Measurements from ENCODE around the gene ZNF346.
"Not testable (repeated sequence)": the region's sequence is repeated elsewhere in the genome, so short reads cannot be mapped to it uniquely, and the experiment has no call there.

The ZNF346 gene

GRCh38 chr5:177008716-177009115, 13.8 kb upstream of the ZNF346 start:
- no peak for DNase-seq (ENCODE audit: low read depth)

GRCh38 chr5:177010153-177010552, 12.3 kb upstream of the ZNF346 start:
- no peak for DNase-seq (ENCODE audit: low read depth)

- DNase-seq (ENCODE audit: low read depth): no peak
These were observed 7.3 kb upstream of the ZNF346 start for GRCh38 chr5:177015156-177015555.

- no peak for DNase-seq (ENCODE audit: low read depth)
These were observed 4.2 kb upstream of the ZNF346 start for GRCh38 chr5:177018341-177018740.

GRCh38 chr5:177020033-177020432, 2.5 kb upstream of the ZNF346 start:
- no peak for DNase-seq (ENCODE audit: low read depth)

GRCh38 chr5:177023303-177023664, 788 bp downstream of the ZNF346 start:
- DNase-seq (ENCODE audit: low read depth): no peak

DNA sequence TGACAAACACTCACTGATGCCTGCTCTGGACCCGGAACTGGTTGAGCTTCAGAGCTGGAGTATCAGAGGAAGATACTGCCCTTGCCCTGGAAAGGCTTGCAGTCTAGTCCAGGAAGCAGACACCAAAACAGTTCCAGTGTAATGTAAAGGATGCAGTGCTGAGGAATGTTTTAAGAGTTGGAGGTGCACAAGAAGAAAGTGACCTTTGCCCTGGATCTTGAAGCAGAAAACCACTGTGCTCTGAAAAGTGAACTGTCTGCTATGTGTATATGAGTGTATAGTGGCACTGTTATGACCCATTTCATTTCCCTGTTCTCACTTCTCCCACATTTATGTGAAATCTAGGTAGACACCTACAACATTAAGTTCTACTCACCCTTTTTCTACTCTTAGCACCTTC, 2.1 kb downstream of the ZNF346 start:
- DNase-seq (ENCODE audit: low read depth): no peak

DNA sequence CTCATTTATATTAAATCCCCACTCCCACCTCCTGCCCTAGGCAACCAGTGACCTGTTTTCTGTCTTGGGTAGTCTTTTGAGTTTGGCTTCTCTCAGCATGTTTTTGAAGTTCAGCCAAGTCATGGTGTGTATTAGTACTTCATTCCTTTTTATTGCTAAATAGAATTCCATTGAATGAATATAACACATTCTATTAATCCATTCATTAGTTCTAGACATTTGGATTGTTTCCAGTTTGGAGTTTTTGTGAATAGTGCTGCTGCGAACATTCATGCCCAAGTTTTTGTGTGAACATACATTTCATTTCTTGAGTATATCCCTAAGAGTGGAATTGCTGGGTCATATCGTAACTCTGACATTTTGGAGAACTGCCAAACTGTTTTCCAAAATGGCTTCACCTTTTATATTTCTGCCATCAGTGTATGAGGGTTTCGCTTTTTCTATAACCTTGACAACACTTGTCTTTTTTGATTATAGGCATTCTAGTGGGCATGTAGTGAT, 2.7 kb downstream of the ZNF346 start:
- peak; percentile 21 for DNase-seq (ENCODE audit: low read depth)

GRCh38 chr5:177027665-177028064, 5.2 kb downstream of the ZNF346 start:
- no peak for DNase-seq (ENCODE audit: low read depth)

DNA sequence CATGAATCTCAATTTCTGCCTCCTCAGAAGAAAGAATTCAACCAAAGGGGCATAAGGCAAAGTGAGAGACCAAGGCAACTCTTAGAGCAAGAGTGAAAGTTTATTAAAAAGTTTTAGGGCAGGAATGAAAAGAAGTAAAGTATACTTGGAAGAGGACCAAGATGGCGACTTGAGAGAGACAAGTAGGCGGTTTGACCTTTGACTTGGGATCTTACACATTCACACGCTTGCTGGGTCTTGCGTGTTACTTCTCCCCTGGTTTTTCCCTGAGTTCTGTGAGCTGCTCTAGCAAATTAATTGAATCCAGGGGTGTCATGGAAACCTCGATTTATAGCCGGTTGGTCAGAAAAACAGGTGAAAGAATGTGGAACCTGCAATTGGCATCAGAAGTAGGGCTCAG, 7.0 kb downstream of the ZNF346 start:
- no peak for DNase-seq (ENCODE audit: low read depth)

- DNase-seq (ENCODE audit: low read depth): no peak
These were observed 13.5 kb downstream of the ZNF346 start for GRCh38 chr5:177035976-177036375.

DNA sequence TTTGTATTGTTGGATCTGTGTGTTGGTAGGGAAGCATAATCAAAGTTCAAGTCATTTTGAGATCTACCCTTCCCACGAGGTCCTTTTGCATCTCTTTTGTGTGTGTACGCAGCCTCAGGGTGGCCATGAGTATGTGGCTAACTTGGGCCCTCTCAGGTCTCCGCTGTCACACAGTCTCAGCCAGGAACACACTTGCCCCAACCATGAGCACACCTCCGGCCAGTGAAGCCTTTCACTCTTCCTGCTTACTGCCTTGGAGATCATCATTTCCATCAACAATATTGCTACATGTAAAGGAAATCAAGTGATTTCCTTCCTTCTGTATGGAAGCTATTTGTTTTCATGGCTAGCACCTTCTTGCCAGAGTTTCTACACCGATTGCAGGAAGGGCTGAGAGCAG, 13.9 kb downstream of the ZNF346 start:
- DNase-seq (ENCODE audit: low read depth): no peak

DNA sequence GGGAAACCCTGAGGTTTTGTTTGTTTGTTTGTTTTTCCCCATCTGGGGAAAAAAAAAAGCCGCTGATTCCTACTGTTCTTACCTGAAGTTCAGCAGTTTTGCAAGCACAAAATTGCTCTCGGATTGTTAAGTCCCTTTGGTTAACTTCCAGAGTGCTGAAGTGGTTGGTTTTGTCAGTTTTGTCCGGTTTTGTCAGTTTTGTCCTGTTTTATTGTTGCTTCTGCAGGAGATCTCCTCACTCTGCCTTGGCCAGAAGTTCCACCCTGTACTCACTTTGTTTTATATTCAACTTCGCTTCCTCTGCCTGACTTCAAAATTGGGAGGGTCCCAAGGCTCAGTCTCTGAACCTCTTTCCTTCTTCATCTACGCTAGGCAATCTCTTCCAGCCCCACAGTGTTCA, 14.4 kb downstream of the ZNF346 start:
- no peak for DNase-seq (ENCODE audit: low read depth)

GRCh38 chr5:177040814-177041420, 18.4 kb downstream of the ZNF346 start:
- DNase-seq (ENCODE audit: low read depth): peak; percentile 81

DNA sequence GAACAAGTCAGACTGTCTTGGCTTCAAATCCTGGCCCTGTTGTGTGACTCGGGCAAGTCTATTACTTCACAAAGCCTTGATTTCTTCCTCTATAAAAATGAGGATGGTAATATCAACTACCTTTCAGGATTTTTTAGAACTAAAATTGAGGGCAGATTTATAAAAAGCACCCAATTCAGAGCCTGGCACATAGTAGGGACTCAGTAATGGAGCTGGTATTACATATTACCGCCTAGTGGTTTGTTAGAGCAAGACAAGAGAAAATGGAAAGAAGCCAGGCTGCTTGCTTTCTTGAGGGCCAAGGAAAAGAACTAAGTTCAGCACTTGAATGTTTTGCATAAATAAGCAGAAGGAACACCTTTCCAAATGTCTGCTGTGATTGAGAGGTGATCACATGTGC, 19.4 kb downstream of the ZNF346 start:
- DNase-seq (ENCODE audit: low read depth): no peak

GRCh38 chr5:177043114-177043513, 20.6 kb downstream of the ZNF346 start:
- no peak for DNase-seq (ENCODE audit: low read depth)

DNA sequence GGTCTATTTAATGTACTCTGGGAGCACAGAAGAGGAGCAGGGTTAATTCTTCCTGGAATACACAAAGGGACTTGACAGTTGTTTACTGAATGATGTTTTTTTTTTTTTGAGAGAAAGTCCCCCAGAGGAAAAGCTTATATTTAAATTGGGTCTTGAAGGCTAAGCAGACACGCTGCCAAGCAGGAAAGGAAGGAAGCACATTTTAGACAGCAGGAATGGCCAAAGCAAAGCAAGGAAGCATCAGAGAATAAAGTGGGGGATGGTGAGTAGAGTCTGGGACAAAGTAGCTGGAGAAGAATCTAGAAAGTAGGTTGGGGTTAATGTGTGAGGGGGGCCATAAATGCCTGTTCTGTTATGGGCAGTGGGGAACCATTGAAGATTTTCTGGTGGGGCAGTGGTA, 21.5 kb downstream of the ZNF346 start:
- DNase-seq (ENCODE audit: low read depth): no peak

DNA sequence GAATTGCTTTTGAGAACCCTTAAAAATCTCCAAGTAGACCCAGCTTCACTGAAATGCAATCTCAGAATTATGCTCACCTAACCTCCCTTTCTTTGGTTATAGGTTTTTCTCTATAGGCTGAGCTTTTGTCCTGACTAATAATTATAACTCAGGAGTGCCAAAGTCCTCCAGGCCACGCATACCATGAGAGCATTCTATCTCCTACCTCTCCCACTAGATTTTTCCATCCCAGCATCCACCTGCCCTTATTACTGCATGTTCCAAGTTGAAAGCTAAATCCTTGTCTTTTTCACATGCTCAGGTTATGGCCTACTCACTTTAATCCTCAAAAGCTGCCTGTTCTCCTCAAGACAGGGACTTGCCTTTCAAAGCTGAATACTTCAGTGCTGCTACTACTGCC, 22.1 kb downstream of the ZNF346 start:
- DNase-seq (ENCODE audit: low read depth): no peak

DNA sequence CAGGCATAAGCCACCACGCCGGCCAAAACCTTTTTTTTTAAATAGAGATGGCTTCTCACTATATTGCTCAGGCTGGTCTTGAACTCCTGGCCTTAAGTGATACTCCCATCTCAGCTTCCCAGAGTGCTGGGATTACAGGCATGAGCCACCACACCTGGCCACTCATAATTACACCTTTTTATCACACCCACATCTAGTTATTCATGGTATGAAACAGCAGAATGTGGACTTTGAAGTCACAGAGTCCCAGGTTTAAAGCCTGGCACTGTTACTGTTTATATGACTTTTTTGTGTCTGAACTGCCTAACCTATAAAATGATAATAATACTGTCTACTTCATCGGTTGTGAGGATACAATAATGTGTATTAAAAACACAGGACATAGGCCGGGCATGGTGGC, 23.1 kb downstream of the ZNF346 start:
- no peak for DNase-seq (ENCODE audit: low read depth)

GRCh38 chr5:177048531-177048930, 26.0 kb downstream of the ZNF346 start:
- not testable (repeated sequence) for DNase-seq (ENCODE audit: low read depth)

- DNase-seq (ENCODE audit: low read depth): no peak
These were observed 26.8 kb downstream of the ZNF346 start for GRCh38 chr5:177049285-177049684.

- DNase-seq (ENCODE audit: low read depth): no peak
These were observed 42.2 kb downstream of the ZNF346 start for GRCh38 chr5:177064500-177065277.

DNA sequence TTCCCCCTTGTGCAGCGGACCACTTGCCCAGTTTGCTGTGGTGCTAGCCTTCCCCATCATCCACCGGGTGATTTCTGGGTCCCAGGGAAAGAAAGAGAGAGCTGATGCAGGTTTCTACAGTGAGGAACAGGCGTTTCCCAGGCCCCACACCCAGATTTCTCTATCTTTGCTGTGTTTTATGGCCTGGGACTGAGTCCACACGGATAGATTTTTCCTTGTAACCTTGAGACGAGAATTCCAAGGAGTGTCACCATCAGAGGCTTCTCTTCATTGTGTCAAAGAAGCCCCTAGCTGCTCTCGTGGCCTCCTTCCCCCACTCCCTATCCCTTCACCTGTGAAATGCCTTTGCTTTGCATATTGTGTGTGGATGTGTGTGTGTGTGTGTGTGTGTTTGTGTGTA, 43.0 kb downstream of the ZNF346 start:
- no peak for DNase-seq (ENCODE audit: low read depth)

- DNase-seq (ENCODE audit: low read depth): no peak
These were observed 43.7 kb downstream of the ZNF346 start for GRCh38 chr5:177066224-177066623.
